NCI-H748 (cell line): Measurements from ENCODE around the gene IGF2BP3.
"Not testable (repeated sequence)": the region's sequence is repeated elsewhere in the genome, so short reads cannot be mapped to it uniquely, and the experiment has no call there.

Experiments used
- DNase-seq: peaks from one replicate; lab custom pipeline; 2025; ENCODE audit not compliant: unreplicated experiment; lab: John Stamatoyannopoulos, UW

IGF2BP3 gene

DNA sequence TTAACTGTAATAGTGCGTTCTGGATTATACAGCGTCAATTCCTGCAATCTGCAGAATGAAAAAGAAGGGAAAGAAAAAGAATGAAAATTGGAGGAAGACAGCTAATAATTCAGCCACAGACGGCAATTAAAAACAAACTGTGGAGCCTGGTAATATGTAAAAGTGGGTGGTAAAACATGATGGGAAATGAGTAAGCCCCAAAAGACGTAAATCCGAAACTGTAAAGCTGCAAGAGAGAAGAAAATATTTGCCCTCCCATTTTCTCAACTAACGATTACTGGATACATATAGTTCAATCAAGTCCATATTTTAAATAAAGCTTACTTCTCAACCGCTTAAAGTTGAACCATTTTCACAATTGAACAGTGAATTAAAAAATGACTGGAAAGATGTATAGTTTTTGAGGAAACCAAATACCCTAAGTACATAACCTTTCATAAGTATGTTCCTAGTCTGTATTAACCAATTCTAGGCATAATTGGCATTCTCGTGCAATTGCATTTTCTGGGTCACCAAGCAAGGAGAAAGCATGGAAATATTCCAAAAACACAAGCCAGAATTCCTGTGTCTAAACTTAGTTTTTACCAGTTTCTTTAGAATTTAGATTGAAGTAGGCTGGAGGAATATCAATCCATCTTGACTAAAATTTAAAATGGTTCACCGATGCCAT, 126.3 kb downstream of the IGF2BP3 start:
- DNase-seq, result no peak

DNA sequence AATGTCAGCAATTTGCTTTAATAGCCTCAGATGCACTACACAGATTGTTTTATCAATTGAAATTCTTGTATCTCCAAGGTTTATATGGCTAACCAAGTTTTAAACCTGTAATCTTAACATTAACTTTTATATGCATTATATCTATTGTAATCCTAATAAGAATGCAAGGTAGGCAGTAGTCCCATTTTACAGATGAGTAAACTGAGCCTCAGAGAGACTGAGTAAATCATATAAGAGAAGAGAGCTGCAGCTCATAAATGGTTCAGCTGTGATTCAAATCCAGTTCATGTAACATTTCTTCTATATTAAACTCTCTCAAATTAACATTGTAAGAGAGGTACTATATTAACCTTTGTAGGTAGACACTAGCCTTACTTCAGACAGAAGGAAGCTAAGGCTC, 127.2 kb downstream of the IGF2BP3 start:
- no peak for DNase-seq

DNA sequence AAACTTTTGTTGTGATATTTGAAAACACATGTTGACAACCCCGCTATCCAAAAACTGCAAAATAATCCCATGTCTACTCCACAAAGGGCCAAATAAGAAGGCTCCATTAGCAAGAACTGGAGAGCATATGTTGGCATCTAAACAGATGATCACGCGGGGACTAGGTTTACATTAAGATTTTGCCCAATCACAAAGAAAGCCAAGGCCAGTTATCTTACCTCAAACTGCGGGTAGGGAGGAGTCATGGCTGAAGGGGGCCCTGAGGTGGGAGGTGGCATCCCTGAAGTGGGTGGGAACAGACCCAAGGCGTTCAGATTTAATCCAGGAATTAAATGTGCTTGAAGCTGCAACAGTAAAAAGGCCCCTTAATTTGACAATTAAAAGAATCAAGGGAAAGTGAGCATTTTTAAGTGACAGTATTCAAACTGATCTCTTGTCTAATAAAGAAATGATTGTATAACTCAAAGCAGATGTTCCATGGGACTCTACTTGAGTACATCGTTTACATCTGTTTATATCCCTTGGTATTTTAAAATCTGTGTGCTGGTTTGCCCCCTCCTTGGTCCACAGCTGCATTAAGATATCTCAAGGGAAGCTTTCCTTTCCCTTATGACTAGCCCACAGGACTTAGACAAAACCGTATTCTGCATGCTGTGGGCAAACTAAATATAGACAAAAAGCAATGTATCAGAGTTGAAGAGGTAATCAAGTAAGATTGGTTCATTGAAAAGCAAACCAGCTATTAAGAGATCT, 128.3 kb downstream of the IGF2BP3 start:
- DNase-seq, result no peak

DNA sequence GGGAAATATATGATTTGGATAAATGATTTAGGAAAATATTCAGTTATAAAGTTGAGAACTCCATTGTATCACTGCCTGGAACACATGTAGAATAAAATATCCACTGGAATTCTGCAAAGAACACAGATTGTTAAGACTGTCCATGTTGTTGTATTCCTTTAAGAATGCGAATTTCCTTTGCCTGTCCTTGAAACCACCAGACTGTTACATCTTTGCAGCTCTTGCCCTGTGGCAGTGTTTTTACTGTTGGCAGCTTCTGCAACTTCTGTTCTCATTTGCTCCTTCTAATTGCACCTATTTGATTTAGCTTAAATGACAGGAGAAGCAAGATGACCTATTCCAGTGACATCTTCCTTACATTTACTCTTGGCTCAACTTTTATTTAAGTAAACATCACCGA, 131.4 kb downstream of the IGF2BP3 start:
- no peak for DNase-seq

DNA sequence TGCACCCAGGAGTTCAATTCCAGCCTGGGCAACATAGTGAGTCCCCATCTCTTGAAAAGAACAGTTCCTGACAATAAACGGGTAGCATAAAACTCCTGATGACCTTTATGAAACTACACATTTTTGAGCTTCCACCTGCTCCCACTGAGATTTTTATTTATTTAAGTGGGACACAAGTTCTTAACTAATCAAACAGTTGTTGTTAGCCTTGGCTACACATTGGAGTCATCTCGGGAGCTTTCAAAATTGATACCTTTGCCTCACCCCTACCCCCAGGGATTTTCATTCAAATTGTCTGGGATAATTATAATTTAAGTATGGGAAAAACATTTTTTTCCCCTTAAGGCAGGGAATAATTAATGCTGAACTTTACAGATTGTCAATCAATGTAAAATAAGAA, 131.9 kb downstream of the IGF2BP3 start:
- DNase-seq, result no peak

DNA sequence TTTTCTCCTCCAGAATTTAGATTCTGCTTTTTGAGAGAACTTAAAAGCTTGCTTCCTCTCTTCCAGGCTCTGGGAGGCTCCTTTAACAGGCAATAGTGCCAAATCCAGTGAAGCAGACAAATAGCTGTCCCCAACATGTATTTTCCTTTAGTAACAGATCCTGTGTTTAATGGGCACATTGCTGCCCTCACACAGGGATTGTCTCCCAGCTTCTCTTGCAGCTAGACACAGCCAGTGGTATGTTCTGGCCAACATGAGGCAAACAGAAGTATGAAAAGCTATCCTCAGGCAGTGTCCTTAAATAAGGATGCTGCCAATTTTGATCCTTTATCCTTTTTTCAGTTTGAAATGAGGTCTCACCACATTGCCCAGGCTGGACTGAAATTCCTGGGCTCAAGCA, 132.9 kb downstream of the IGF2BP3 start:
- DNase-seq, result no peak

DNA sequence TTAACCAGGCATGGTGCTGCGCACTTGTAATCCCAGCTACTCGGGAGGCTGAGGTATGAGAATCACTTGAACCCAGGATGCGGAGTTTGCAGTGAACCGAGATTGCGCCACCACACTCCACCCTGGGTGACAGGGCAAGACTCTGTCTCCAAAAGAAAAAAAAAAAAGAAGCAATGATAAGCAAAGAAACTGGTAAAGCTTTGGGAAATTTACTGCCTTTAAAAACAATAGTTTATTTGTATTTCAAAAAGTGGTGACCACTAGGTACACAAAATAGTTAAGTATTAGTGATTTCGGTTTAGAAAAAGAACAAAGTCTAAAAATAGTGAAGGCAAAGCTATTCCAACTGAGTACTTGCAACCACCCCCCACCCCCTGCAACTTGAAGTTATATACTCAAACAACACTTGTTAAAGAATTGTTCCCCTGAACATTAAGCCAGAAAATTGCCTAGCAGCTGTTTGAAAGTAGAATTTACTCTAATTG, 133.4 kb downstream of the IGF2BP3 start:
- no peak for DNase-seq

DNA sequence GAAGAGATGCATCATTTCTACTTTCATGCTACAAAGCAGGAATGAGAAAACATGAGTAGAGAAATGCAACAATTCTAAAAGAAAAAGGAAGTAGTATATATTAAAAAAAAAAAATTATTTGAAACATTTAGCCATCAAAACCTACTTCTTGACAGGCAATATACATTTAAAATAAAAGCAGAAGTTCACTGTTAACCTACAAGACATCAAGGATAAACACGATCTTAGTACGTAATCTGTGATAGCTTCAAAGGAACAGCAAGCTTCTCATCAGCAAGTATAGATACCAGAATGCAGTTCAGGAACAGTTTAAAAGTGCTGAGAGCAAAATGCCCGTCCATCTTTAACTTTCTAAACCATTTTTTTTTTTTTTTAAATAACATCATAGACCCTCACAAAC, 134.2 kb downstream of the IGF2BP3 start:
- DNase-seq, result no peak

DNA sequence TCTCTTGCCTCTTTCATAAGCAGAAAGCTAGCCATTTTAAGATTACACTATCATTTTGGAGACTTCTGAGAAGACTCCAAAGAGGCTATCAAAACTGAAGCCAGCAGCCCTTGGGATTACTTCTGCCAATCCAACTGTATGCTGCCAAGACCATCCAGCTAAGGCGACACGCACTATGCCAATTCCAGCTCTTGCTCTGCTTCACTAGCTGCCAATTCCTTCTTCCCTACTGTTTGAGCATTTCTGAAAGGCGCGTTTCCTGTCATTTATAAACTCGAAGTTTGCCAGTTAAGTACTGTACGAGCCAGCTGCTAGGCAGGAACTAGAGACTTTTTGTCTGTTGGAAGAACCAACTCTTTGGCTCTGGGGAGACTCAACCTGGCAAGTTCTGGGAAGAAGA, 134.7 kb downstream of the IGF2BP3 start:
- DNase-seq, result no peak

DNA sequence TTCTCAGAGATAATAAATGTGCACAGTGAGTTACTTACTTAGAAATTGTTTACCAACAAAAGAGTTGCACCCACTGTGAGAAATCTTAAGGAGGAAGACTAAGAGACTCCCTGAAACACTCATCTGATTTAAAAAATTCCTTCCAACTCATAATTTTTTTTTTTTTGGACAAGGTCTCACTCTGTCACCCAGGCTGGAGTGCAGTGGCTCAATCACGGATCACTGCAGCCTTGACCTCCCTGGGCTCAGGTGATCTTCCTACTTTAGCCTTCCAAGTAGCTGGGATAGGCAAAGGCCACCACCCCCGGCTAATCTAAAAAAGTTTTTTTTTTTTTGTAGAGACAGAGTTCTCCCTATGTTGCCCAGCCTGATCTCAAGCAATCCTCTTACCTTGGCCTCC, 135.2 kb downstream of the IGF2BP3 start:
- DNase-seq, result no peak

DNA sequence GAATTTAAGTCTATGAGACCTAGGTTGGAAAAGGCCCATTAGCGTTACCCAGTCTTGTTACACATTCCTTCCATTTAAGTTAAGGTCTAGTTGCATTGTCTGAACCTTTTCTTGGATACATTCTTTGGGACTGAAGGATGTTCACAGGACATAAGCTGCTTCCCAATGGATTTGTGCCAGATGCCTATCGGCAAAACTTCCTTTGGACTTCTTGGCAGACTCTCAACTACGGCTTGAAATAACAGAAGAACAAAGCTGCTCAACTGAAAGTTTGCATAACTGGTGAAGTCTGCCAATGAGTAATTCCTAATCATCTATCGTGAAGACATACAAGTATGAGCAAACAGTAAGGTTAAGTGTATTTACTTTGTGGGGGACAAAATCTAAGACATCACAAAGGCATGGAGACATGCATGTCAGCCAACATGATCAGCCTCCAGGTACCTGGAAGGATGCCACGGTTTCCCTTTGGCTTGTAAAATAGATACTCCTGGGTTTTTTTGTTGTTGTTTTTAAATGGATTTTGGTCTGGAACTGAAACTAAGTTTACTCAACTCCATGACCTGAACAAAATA, 135.7 kb downstream of the IGF2BP3 start:
- DNase-seq, result peak; percentile 20

DNA sequence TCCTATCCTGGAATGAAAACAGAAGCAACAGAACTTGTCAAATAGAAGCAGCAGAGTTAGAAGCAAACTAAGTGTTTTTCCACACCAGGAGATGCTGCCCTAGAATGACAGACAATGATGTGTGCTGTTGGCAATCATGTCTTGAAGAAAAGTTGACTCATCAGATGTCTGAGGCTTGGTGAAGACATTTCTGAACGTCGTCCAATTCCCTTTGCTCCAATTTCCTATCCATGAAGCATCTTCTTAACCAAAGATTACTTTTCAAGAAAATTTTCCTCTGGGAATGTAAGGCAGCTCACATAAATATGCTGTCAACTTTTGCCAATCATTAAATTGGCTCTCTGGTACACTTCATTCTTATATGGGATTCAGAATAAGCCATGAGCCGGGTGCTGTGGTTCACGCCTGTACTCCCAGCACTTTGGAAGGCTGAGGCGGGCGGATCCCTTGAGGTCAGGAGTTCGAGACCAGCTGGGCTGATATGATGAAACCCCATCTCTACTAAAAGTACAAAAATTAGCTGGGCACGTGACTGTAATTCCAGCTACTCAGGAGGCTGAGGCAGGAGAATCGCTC, 136.5 kb downstream of the IGF2BP3 start:
- DNase-seq, result no peak

DNA sequence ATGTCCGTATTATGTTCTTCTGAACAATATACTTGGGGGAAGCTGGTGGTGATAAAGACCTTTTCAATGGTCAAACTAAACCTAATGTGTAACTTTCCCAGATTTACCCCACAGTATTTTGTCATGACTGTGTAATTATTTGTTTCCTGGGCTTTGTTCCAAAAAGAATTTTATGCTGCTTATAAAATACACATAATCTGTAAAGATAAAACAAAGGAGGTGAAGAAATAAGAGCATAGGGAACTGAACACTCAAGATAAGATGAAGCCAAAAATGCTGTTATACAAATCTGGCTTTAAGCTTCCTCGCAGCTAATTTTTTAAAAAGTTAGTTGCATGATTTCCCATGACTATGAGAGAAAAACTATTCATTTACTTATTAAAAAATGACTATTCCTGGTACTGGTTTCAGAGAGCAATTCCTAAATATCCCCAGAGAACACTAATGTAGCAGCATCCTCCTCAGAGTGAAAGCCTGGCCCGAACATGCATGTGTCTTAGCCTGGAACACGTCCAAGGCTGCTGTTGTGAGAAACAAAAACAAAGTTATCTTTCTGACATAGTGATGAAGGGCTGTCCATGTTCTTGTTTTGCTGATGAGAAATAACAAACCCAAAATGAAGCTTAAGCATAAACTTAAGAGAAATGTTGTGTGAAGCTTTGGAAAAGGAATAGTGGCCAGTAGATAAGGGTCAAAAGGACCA, 137.2 kb downstream of the IGF2BP3 start:
- no peak for DNase-seq

DNA sequence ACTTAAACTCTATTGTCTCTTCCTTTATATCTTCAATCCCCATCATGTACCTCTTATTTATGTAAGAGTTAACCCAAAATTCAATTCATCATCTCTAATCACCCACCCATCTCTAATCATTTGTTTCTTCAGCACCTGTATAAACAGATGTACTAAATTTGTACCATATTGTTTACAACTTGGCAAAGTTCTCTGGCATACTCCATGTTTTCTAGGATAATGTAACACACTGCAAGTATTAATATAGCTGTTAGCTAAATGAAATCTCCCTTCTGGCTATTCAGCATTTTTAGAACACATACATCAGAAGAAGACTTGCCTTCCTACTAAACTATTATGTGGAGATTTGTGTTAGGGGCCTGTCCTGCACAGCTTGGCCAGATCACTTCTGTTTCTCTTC, 138.1 kb downstream of the IGF2BP3 start:
- no peak for DNase-seq

DNA sequence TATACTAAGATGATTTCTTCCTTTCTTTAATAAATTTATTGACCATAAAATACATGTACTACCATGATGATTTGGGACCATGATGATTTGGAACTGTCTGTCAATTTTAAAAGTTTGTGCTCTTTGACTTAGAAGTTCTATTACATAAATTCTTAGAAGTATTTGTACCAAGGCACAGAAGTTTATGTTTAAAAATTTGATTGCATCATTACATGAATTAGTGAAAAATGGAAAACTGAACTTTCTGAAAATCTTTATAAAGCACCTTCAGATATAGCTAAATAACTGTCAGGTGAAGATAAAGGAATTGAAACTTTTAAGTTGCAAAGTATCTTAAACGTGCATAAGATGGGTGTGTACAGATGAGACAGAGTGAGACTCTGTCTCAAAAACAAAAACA, 139.2 kb downstream of the IGF2BP3 start:
- DNase-seq, result no peak

DNA sequence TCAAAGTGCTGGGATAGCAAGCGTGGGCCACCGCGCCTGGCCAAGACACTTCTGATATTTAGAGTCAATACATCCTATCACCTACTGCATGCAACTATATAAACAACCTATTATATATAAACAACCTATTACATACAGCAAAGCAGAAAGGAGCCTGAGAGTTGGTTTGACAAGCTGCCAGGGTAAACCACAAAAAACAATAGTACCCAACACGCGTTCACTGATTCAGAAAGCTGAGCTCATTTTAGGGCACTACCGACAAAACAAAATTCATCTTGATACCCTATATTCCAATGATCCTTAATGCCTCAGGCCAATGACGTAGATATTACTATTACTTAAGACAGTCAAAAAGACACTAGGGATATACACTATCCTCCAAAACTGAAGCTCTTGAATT, 154.9 kb downstream of the IGF2BP3 start:
- no peak for DNase-seq

DNA sequence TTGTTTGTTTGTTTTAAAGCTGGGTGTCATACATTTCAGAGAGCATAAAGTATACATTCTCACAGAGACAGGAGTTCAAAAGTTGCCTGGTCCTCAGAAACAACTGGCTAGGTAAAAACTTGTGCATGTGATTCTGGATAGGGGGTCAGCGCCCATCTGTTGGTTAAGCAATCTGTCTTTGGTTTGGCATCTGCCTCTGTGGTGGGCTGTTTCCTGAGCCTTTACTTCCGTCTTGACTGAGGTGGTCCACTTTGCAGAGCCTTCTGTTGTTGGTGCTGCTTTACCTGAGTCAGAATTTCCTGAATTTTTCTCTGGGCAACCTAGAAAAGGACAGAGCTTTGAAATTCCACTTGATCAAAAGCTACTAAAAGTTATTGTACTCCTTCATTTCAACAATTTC, 158.2 kb downstream of the IGF2BP3 start:
- not testable (repeated sequence) for DNase-seq

DNA sequence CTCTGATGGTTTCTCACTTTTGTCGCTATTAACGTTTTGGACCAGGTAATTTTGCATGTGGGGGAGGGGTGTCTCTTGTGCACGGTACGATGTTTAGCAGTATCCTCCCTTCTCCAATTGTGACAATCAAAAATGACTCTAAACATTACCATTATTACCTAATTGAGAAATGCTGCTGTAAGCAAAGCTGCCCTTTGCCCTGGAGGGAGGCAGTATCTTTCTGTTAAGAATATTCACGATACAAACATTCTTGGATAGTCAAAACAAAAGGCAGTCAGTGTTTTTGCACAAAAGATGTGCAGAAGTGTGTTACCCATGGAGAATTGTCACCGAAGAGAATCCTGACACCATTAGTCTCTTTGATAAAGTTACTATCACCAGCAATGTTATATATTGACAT, 161.5 kb downstream of the IGF2BP3 start:
- no peak for DNase-seq

DNA sequence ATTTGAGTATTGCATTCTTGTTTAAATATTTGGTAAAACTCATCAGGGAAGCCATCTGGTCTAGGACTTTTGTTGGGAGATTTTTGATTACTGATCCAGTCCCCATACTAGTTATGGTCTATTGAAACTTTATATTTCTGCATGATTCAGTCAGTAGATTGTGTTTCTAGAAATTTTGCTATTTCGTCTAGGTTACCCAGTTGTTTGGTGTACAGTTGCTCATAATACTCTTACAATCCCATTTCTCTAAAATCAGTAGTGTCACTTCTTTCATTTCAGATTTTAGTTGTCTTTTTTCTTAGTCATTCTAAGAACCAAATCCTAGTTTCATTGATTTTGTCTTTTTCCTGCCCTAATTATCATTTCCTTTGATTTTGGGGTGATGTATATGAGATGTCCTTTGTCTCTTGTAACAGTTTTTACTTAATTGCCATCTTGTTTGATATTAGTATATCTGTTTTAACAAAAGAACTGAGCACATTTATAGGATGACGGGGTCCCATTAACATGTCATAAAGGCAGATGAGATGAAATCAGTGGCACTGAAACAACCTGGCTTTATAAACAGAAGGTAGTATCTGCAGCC, 163.3 kb downstream of the IGF2BP3 start:
- no peak for DNase-seq

DNA sequence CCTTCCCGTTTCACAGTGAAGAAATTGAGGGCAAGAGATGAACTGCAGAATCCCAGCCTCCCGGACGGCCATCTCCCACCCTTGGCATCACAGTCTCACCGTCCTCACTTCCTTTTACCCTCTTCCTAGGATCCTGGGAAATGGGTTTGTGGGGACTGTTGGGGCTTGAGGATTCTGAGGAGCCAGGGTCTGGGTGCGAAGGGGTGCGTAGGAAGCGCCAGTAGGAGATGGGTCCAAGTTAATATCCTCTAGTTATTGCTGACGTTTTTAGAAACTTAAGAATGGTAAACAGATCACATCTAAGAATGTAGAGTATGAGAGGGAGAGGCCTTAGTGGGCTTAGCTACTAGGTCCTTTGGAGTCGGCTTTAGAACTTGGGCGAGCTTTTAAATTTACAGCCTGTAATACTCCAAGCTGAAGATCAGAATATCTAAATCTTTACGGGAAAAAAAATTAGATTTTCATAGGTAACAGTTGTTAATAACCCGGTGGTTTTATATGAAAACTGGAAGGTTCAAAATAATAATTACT, 170.5 kb downstream of the IGF2BP3 start:
- peak; percentile 48 for DNase-seq
